HL-60/S4 treated with retinoic acid at 250 ng/mL for 4 days and 3 days (cell line): ENCODE results near the gene SHC3.

Experiments used
- in situ Hi-C: fragments of 300-500 bp; cut with MboI; formaldehyde crosslinking; loops from 2 replicates; pipeline ENCODE4 v1.7.0; 2022; ENCODE audit warnings: low sequenced_read_pairs

SHC3 gene

DNA sequence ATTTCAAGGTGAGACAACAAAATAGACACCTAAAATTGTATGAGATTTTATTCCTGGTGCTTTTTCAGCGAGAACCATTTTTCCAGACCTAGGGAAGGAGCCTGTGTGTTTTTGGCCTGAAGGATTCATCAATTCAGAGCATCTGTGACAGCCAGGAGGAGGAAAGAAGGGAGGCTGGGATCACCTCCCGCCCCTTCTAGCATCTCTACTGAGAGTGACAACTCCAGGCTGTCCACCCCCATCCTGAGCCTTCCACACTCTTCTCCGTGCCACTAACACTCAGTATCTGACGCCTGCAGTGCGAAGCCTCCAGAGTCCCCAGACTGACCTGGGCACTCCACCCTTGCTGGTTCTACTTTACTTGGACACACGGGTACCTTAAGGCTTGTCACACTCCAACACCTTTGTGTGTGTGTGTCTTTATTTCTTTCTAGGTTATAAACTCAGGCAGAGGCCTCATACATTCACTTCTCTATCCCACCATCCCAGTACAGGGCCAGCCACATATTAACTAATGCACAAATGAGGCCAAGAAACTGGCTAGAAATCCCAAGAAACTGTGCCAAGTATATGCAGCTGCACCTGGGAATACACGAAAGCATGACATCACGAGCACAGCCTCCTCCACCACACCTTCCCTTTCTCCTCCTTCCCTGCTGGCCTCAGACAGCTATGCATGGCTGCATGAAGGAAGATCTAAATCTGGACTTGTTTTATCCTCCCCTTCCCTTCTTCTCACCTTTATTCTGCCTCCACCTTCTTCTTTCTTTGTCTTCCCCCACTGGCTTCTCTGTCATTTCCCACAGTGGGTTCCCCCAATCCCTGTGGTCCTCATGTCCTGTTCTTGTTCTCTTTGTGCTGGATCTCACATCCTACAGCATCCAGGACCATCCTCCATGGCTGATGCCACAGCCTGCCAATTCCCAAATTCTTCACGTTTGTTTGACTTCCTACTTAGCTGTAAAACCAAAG is 171.3 kb downstream of the SHC3 start:
- in situ Hi-C loops = loop anchor here (10.0 to 25.0 kb wide), 2 partner anchors 412 to 1045 kb away; partner anchors contain the start of gene CDK20

DNA sequence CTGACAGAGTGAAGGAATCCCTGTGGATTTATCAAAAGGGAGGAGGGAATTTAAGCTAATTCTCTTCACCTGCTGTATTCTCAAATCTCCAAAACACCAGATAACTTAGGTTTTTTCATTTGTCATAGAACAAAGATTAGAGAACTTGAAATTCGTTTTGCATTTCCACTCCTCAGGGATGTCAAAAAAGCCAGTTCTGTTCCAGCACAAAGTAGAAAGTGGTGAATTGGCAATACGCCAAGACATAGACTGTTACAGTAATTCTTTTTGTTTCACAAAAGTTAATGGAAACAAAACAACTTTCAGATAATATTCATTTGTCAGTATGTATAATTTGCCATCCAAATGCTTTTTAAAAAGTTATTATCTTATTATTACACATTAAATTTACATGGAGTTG is 172.4 kb downstream of the SHC3 start:
- in situ Hi-C loops = loop anchor here (10.0 to 25.0 kb wide), 2 partner anchors 411 to 1044 kb away; partner anchors contain the start of gene CDK20

DNA sequence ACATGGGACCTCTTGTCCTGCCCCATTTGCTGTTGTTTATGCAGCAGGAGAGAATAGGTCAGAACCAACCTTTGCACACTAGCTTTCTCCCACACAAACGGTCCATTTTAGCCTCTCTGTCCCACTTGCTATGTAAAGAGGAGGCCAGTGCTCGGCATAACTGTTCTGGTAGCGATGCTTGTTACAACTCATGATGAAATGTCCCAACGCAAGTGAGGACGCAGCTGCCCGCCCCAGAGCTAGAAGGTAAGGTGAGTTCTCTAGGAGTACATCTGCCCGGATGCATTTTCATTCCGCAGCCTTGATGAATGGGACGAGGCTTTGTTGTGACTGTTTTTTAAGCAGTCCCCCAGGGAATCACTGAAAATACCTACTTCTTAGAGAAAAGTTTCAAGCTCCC is 173.3 kb downstream of the SHC3 start:
- in situ Hi-C loops = loop anchor here (10.0 to 25.0 kb wide), 2 partner anchors 411 to 1043 kb away; partner anchors contain the start of gene CDK20

DNA sequence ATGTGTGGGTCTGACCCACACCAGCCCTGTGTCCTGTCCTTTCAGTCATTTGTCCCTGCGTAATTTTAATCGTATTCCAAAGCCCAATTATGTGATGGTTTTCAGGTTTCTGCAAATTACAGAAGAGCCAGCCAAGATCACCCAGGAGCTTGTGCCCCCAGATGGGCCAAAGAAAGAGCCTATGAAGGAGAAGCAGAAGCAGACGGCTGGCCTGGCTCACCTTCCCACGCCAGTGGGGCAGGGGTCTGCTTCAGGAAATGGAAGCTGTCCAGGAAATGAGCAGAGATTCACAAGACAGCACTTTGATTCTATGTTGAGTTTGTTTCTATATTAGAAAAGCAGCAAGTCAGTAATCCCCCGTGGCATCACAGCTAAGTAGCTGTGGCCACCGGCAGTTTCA is 175.6 kb downstream of the SHC3 start:
- in situ Hi-C loops = loop anchor here (10.0 to 25.0 kb wide), 2 partner anchors 408 to 1041 kb away; partner anchors contain the start of gene CDK20

- in situ Hi-C loops = loop anchor here (10.0 to 25.0 kb wide), 2 partner anchors 407 to 1040 kb away; partner anchors contain the start of gene CDK20
Measured at GRCh38 chr9:89001917-89002540, 176.6 kb downstream of the SHC3 start.

- in situ Hi-C loops = loop anchor here (10.0 to 25.0 kb wide), 2 partner anchors 406 to 1039 kb away; partner anchors contain the start of gene CDK20
Measured at GRCh38 chr9:89000973-89001916, 177.4 kb downstream of the SHC3 start.

DNA sequence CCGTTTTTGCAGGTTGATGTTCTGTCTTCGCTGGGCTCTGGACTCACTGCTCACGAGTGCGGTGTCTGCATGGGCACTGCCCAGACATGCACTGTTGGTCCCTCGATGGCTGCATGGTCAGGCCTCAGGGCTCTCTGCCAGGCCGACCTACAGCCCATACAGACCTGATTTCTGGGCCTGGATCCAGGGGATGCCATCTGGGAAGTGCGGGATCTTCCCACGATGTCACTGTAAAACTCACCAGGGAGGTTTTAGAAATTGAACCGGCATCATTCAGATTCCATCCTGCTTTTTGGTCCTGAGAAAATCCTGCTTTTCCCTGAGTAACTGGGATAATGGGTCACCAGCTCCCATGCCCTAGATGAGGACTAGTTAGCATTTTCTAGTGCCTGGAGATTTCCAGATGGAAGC is 178.2 kb downstream of the SHC3 start:
- in situ Hi-C loops = loop anchor here (10.0 to 25.0 kb wide), 2 partner anchors 406 to 1038 kb away; partner anchors contain the start of gene CDK20

DNA sequence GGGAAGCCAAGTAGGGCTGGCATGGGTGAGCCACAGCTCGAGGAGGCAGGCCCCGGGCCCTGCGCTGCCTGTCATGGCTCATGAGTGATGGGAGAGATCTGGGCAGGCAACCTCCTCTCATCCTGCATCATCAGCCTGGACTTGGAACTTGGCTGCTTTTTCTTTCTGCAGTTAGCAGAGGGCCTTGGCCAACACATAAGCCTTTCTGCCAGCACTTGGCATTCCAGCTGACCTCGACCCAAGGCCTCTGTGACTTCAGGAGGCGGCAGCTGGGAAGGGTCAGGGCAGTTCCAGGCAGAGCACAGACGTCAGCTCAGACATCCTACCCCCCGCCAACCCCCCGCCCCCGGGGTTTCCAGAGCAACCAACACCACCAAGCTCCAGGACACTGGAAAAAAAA is 179.7 kb downstream of the SHC3 start:
- in situ Hi-C loops = no loop called here

DNA sequence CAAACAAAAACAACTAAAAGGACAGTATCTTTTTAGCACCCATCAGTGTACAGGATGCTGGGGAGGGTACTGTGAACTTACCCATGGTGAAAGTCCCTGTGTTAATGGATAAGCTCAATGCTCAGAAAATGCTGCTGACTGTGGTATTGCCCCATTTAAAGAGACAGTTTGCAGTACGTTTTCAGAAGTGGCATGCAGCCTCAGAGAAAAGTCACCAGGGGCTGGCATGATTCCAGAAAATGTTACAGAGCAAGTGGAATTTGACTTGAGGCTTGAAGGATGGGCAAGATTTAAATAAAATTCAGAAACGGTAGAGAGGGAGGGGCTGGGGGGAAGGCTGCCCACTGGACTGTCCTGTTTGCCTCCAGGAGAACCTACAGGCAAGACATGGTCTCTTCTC is 180.1 kb downstream of the SHC3 start:
- in situ Hi-C loops = no loop called here

DNA sequence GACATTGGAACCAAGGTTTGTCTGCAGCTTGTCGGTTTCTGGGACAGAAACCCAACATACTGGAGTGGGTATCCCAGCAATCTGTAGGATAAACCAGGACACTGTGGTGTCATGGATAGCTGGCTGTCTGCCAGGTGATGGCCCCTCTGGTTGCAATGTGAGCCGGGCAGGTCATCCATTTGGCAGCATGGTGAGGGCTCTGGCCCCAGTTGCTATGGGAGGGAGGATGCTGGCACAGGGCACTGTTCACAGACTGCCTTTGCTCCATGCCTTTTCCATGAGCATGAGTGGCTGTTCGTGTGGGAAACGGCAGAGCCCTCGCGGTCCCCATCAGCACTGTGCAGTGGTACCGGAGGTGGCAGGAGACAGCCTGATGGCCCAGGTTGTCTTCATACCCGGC is 181.0 kb downstream of the SHC3 start:
- in situ Hi-C loops = no loop called here

GRCh38 chr9:88996921-88997235 is 181.7 kb downstream of the SHC3 start:
- in situ Hi-C loops = no loop called here

GRCh38 chr9:88996046-88996920 is 182.3 kb downstream of the SHC3 start:
- in situ Hi-C loops = no loop called here

GRCh38 chr9:88995627-88996026 is 183.0 kb downstream of the SHC3 start:
- in situ Hi-C loops = no loop called here

DNA sequence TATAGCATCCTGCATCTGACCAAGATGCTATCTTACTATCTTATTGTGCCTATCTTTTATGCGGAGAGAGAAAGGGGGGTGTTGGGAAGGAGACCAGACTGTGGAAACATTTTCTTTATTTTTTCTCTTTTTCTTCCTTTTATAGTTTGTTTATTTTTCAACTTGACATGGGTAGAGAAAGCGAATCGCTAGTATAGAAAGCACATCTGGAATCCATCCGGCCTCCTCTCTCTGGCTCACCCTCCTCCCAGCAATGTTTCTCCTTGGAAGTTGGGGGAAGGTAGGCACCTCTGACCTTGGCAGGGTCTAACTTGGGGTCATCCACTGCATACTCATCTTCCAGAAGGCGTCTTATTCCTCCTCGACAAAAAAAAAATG is 183.4 kb downstream of the SHC3 start:
- in situ Hi-C loops = no loop called here

DNA sequence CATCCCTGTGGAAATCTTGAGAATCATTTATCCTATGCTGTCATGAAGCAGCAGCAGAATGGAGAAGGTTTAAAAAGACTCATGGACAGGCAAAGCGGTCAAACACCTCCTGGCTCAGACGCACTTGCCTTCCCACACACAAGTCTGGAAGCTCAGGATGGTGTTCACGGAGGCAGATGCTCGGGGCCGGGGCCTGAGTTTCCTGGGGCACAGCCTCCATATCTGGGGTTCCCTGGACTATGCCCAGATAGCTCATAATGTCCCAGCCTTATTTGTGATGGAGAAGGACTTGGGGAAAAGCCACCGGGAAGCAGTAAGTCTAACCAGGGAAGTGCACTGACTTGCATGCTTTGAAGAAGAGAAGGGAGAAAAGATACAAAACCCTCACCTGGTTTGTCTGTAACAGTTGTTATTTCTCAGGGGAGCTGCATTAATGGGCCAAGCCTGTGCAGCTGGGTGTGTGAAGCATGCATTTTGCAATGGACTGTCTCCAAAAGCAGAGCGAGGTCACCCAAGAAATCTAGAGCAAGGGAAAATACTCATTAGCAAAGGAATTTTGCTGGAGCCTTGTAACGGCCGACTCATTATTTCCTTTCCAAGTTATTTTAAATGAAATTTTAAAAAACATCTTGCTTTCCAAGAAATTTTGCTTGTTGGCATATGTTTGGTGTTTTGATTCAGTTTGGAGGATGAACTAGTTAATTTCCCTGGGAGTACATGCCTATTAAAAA is 184.0 kb downstream of the SHC3 start:
- in situ Hi-C loops = no loop called here

- in situ Hi-C loops = no loop called here
Measured at GRCh38 chr9:88993871-88994460, 184.7 kb downstream of the SHC3 start.

- in situ Hi-C loops = no loop called here
Measured at GRCh38 chr9:88993327-88993726, 185.3 kb downstream of the SHC3 start.

GRCh38 chr9:88992556-88992955 is 186.1 kb downstream of the SHC3 start:
- in situ Hi-C loops = no loop called here
